Right cardiac atrium (tissue), 5 donors: ENCODE results near the gene FN1. TPM values are rescaled to one million over a fixed set of nuclear protein-coding genes. Genes with fewer than 3 reads are reported as not detected.
"Not testable (repeated sequence)": the region's sequence is repeated elsewhere in the genome, so short reads cannot be mapped to it uniquely, and the experiment has no call there.

Experiments used
- ATAC-seq, 2 donors: fragments of 200-7000 bp; cut with Tn5 transposase; one replicate each; pipeline versions ENCODE4 v1.8.0 to v1.9.1; 2020; ENCODE audit warnings: moderate library complexity in 2 of 2, mild to moderate bottlenecking in 1 of 2
- DNase-seq, 3 donors: peaks; one replicate each; pipeline ENCODE4 v3.0.0-alpha.2; 2020
- H3K27ac ChIP-seq: one replicate; pipeline ENCODE4 v1.5.1; 2013; ENCODE audit warnings: mild to moderate bottlenecking, low read length, control low read depth, moderate library complexity
- H3K27me3 ChIP-seq: one replicate; pipeline ENCODE4 v1.6.1; 2013; ENCODE audit not compliant: control insufficient read depth, insufficient read depth
- H3K4me1 ChIP-seq: one replicate; pipeline ENCODE4 v1.6.1; 2013; ENCODE audit warnings: low read length; ENCODE audit not compliant: control insufficient read depth, insufficient read depth
- H3K4me3 ChIP-seq: one replicate; pipeline ENCODE4 v1.5.1; 2013; ENCODE audit warnings: low read length, control low read depth
- H3K9me3 ChIP-seq: one replicate; pipeline ENCODE4 v1.6.1; 2013; ENCODE audit warnings: low read length; ENCODE audit not compliant: control insufficient read depth
- WGBS: extraction: QIAGEN DNeasy Blood & Tissue Kit; methylation state at CpG from one replicate; pipeline ENCODE4 v1.1.7; 2013; 5-methylcytosine and 5-hydroxymethylcytosine counted together
- intact Hi-C, 4 donors: fragments of 100-400 bp; cut with DNase I; formaldehyde crosslinking; loops; one replicate each; pipeline versions ENCODE4 v1.11.0 to v1.14.0; 2022 to 2023
- polyA plus RNA-seq: library from polyadenylated mRNA; stranded (reverse); fragments of 200-250 nt; gene quantifications from one replicate; pipeline ENCODE4 v1.2.3, GENCODE V29; 2013
- total RNA-seq, 4 donors: library from RNA; stranded (reverse); fragmentation: NEBNext Ultra II Directional; extraction: Animal tissue kit (Norgen Biotek cat#: 25700); gene quantifications; one replicate each; pipeline ENCODE4 v1.2.1, GENCODE V29; 2021
- donor health status: healthy with polysubstance abuse.
- donor health status: DM: no; HTN: yes; CAD: no.
- donor health status: DM: no; HTN: no; CAD: no.
- donor health status: DM: no; HTN: yes; CAD: no; lungs with severe emphysema.
- donor health status: DM: yes; HTN: yes; CAD: no.

Gene FN1
- total and polyA plus RNA-seq, 5 donors = 205 to 530 (median 342) TPM

DNA sequence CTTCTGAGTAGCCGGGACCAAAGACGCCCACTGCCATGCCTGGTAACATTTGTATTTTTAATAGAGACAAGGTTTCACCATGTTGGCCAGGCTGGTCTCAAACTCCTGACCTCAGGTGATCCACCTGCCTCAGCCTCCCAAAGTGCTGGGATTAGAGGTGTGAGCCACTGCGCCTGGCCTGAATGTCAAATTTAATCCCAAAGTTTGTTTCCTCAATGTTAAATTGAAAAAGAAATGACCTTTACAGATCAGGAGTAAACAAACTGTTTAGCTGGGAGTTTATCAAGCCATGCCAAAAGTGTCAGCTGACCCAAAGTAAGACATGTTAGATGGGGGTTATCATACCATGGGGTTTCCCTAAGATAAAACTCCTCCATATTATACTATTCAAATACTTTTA is 75.8 kb downstream of the FN1 start:
- DNase-seq, ATAC-seq, H3K27me3 ChIP-seq, H3K9me3 ChIP-seq, H3K4me3 ChIP-seq, intact Hi-C loops, H3K4me1 ChIP-seq, H3K27ac ChIP-seq: not testable (repeated sequence)
- 96% methylated on average over 3 of the region's 3 CpGs for WGBS

GRCh38 chr2:215359576-215359922 is 76.3 kb downstream of the FN1 start:
- Histone ChIP-seq H3K9me3 (no peaks in the 10 kb centered on the region), H3K4me3 (no peak overlapping the region), H3K27ac (no peak overlapping the region), H3K4me1 (no peaks in the 10 kb centered on the region), H3K27me3 (no peaks in the 10 kb centered on the region)
- WGBS = 96% methylated on average over 1 of the region's 1 CpG
- ATAC-seq (no peak), DNase-seq (no peak)
- intact Hi-C loops = no loop called here

GRCh38 chr2:215358891-215359575 is 76.8 kb downstream of the FN1 start:
- Histone ChIP-seq H3K27ac (no peak overlapping the region), H3K27me3 (no peaks in the 10 kb centered on the region), H3K4me3 (no peak overlapping the region), H3K9me3 (no peaks in the 10 kb centered on the region), H3K4me1 (no peaks in the 10 kb centered on the region)
- ATAC-seq (no peak), DNase-seq (no peak)
- intact Hi-C loops = no loop called here
- 83% methylated on average over 15 of the region's 15 CpGs for WGBS

DNA sequence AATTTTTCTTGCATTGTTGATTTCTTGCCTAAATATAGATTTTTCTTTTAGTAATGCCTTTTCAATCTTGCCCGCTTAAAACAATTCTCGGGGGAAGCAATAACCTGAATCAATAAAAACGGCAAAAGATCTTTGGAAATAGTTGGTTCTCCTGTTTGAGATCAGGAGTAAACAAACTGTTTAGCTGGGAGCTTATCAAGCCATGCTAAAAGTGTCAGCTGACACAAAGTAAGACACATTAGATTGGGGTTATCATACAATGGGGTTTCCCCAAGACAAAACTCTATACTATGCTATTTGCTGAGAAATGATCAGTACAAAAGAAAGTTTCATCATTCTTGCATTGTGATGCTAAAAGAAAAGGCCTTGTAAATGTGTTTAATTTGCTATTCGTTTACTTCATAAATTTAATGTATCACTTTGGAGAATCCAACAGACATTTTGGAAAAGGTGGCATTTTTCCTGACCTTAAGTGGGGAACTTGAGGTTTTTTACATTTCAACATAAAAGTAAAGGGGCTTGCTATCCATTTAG is 77.5 kb downstream of the FN1 start:
- intact Hi-C loops = no loop called here
- Histone ChIP-seq H3K9me3 (no peaks in the 10 kb centered on the region), H3K27me3 (no peaks in the 10 kb centered on the region), H3K4me1 (no peaks in the 10 kb centered on the region), H3K27ac (no peak overlapping the region), H3K4me3 (no peak overlapping the region)
- no peak for ATAC-seq
- 88% methylated on average over 4 of the region's 4 CpGs for WGBS
- no peak for DNase-seq

DNA sequence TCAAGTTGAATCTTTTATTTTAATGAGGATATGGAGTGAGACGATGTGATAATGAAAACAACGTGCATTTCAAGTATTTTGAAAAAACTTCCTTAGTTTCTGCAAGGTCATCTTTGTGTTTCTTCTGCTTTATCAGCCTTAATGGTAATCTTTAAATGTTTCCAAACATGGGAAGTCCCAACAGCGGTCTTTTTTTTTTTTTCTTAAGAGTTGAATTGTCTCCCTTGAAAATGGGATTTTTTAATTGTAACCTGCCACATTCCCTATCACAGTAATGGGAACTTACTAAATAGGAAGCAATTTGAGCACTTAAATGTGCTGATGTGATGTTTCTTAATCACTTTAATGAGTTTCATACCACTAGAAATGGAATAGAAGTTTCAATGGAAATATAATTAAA is 78.2 kb downstream of the FN1 start:
- intact Hi-C loops = no loop called here
- DNase-seq = no peak
- Histone ChIP-seq H3K27me3 (no peaks in the 10 kb centered on the region), H3K9me3 (no peaks in the 10 kb centered on the region), H3K4me1 (no peaks in the 10 kb centered on the region), H3K4me3 (no peak overlapping the region), H3K27ac (no peak overlapping the region)
- 49% methylated on average over 3 of the region's 3 CpGs for WGBS
- ATAC-seq = no peak

GRCh38 chr2:215356948-215357461 is 78.9 kb downstream of the FN1 start:
- intact Hi-C loops = no loop called here
- no peak overlapping the region for H3K27ac ChIP-seq
- H3K9me3 ChIP-seq = no peaks in the 10 kb centered on the region
- H3K4me3 ChIP-seq = no peak overlapping the region
- WGBS = 64% methylated on average over 9 of the region's 9 CpGs
- no peaks in the 10 kb centered on the region for H3K4me1 ChIP-seq
- ATAC-seq = peak in 1 of 2 donors; percentile 51
- no peak for DNase-seq
- H3K27me3 ChIP-seq = no peaks in the 10 kb centered on the region

DNA sequence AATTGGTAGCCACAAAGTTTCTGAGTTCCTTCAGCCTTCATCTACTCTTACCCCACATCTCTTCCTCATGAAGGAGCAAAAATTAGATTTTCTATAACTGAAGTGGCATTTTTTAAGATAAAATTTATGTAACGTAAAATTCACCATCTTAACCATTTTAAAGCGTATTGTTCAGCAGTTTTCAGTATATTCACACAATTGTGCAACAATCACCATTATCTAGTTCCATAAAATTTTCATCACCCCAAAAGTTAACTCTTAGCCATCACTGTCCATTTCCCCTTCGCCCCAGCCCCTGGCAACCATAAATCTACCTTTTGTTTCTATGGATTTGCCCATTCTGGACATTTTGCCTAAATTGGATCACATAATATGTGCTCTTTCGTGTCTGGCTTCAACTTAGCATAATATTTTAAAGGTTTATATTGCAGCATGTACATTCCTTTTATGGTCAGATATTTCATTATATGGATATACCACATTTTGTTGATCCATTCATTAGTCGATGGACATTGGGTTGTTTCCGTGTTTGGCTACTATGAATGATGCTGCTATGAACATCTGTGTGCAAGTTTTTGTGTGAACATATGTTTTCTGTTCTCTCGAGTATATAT is 79.4 kb downstream of the FN1 start:
- WGBS = 88% methylated on average over 7 of the region's 7 CpGs
- Histone ChIP-seq H3K27ac (no peak overlapping the region), H3K9me3 (no peaks in the 10 kb centered on the region), H3K4me1 (no peaks in the 10 kb centered on the region), H3K4me3 (no peak overlapping the region), H3K27me3 (no peaks in the 10 kb centered on the region)
- intact Hi-C loops = no loop called here
- ATAC-seq (no peak), DNase-seq (no peak)

GRCh38 chr2:215355801-215356200 is 80.1 kb downstream of the FN1 start:
- no peak for DNase-seq
- no peak for ATAC-seq
- no peak overlapping the region for H3K27ac ChIP-seq
- no peaks in the 10 kb centered on the region for H3K4me1 ChIP-seq
- intact Hi-C loops = no loop called here
- H3K9me3 ChIP-seq = no peaks in the 10 kb centered on the region
- 94% methylated on average over 7 of the region's 7 CpGs for WGBS
- H3K27me3 ChIP-seq = no peaks in the 10 kb centered on the region
- H3K4me3 ChIP-seq = no peak overlapping the region

DNA sequence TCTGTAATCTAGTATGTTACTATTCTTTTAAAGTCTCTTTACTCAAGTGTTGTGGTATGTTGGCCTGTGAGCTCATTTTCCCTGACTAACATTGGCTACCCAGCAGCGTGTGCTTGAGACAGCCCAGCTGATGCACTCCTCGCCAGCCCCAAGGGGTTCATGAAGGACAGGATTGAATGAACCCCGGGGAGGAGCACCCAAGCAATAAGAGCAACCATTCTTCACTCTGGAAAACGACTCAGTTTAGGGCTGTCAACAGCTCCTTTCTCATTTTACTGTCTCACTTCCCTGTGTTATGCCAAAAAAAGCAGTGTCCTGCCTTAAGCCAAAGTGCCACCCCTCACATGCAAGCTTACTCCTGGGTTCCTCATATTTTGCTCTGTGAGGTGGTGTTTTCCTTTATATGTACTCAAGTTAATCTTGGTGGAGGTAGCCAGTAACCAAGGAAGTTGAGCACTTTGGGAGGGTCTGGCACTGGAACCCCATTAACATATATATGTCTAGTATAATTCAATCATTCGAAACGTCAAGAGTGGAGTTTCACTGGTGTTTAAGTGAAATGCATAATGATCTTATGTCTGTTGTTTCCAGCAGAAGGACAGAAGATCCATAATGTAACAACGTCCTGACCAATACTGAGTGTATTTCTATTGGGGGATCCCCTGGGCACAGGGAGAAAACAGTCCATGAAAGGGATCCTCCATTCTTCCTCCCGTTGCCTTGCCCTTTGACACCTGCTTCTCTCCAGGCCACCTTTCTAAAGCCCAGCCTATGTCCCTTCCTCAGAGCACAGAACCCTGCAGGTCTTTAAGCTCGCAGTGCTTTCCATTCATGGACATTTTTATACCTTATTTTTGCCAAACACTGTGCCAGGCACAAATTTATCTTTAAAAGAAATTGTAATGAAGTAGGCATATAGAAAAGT is 80.8 kb downstream of the FN1 start:
- Histone ChIP-seq H3K27ac (no peak overlapping the region), H3K4me3 (no peak overlapping the region), H3K27me3 (no peaks in the 10 kb centered on the region), H3K9me3 (no peaks in the 10 kb centered on the region), H3K4me1 (no peaks in the 10 kb centered on the region)
- peak; percentile 57 to 58 for ATAC-seq
- DNase-seq = peak in 1 of 3 donors; percentile 35
- intact Hi-C loops = no loop called here
- 65% methylated on average over 9 of the region's 9 CpGs for WGBS

DNA sequence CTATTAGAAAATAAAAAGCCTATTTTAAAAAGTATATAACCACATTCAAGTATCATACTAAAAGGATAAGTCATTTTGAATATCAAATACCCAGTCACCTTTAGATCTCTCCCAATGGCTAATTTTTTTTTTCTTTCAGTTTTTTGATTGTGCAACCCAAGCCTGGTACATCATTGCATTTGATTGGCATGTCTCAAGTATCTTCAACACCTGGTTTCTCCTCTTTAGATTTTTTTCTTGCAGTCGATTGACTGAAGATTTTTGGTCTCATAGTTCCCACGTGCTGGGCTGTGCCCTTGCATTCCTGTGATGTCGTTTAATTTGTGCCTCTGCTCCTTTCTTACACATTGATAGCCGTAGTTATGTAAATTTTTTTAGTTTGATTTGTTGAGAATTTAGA is 83.3 kb downstream of the FN1 start:
- H3K27ac ChIP-seq = no peak overlapping the region
- WGBS = 70% methylated on average over 4 of the region's 4 CpGs
- intact Hi-C loops = no loop called here
- H3K27me3 ChIP-seq = no peaks in the 10 kb centered on the region
- ATAC-seq = no peak
- H3K9me3 ChIP-seq = no peaks in the 10 kb centered on the region
- no peaks in the 10 kb centered on the region for H3K4me1 ChIP-seq
- H3K4me3 ChIP-seq = no peak overlapping the region
- no peak for DNase-seq

DNA sequence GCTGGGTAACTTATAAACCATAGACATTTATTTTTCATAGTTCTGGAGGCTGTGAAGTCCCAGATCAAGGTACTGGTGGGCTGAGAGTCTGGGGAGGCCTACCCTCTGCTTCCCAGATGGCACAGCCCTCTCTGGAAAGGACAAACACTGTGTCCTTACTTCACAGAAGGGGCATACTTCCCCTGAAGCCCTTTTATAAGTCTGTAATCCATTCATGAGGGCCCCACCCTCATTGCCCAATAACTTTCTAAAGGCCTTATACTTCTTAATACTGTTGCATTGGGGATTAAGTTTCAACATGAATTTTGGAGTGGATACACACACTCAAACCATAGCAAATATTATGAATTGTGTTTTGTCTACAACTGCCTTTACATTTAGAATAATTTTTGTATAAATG is 88.0 kb downstream of the FN1 start:
- no peak overlapping the region for H3K4me3 ChIP-seq
- intact Hi-C loops = no loop called here
- DNase-seq (no peak), ATAC-seq (no peak)
- no peaks in the 10 kb centered on the region for H3K27me3 ChIP-seq
- H3K4me1 ChIP-seq = no peaks in the 10 kb centered on the region
- H3K9me3 ChIP-seq = no peaks in the 10 kb centered on the region
- H3K27ac ChIP-seq = no peak overlapping the region
